Colonic mucosa (tissue), 4 donors: ENCODE results near the gene STRA8. TPM values are rescaled to one million over a fixed set of nuclear protein-coding genes. Genes with fewer than 3 reads are reported as not detected.

Experiments used
- DNase-seq: peaks from one replicate; pipeline ENCODE4 v3.0.0-alpha.2; 2020
- H3K27ac ChIP-seq: fragments of 200-600 bp; one replicate; pipeline ENCODE4 v1.8.0; 2021
- H3K27me3 ChIP-seq: fragments of 200-600 bp; one replicate; pipeline ENCODE4 v1.8.0; 2021
- H3K36me3 ChIP-seq: fragments of 200-600 bp; one replicate; pipeline ENCODE4 v1.8.0; 2021
- H3K4me1 ChIP-seq: fragments of 200-600 bp; one replicate; pipeline ENCODE4 v1.8.0; 2021; ENCODE audit warnings: mild to moderate bottlenecking
- H3K4me3 ChIP-seq: fragments of 200-600 bp; one replicate; pipeline ENCODE4 v1.8.0; 2021
- H3K9ac ChIP-seq, 2 donors: one replicate each; pipeline ENCODE4 v1.7.0; 2013; ENCODE audit warnings: control low read depth in 2 of 2, low read depth in 2 of 2, low read length in 2 of 2
- H3K9me3 ChIP-seq: fragments of 200-600 bp; one replicate; pipeline ENCODE4 v1.8.0; 2021
- intact Hi-C: fragments of 100-400 bp; cut with DNase I; formaldehyde crosslinking; loops from one replicate; pipeline ENCODE4 v1.14.1; 2022
- total RNA-seq, 2 donors: library from RNA; stranded (reverse); fragmentation: NEBNext Ultra II Directional in 1 of 2; extraction: Animal tissue kit (Norgen Biotek cat#: 25700) in 1 of 2; gene quantifications; one replicate each; pipeline ENCODE4 v1.2.1, GENCODE V29; 2021
- TF ChIP-seq, protein P1 (sequence below): fragments of 200-600 bp; IDR thresholded peaks from one replicate; pipeline ENCODE4 v1.8.0; 2022; ENCODE audit warnings: antibody characterized with exemption, mild to moderate bottlenecking
- donor health status: healthy.
- donor health status: DM: no; HTN: no; CAD: no.
- donor health status: DM: no; HTN: no; CAD: no.

STRA8 gene
- total RNA-seq, 2 donors from 2014 or later: not detected

DNA sequence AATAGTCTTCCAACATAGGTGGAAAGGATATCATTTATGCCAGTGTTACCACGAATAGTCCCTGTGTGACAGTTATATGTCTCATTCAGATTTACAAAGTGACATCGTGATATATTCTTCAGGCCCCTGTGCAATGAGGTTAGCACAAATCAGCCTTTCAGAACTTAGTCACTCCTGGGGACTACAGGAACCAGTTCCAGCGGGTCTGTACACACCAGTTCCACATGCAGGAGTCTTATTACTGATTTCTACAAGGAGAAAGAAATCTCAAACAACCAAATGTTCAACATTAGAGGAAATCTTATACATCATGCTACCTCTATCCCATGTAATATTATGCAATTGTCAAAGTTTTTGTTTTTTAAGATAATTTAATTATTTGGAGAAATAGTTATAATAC lies 17.9 kb upstream of the STRA8 start:
- no peak for DNase-seq
- H3K36me3 ChIP-seq: no peaks in the 10 kb centered on the region
- no peaks in the 10 kb centered on the region for H3K9me3 ChIP-seq
- H3K27me3 ChIP-seq: no peaks in the 10 kb centered on the region
- H3K4me1 ChIP-seq: no peaks in the 10 kb centered on the region
- TF ChIP-seq, protein P1, sequence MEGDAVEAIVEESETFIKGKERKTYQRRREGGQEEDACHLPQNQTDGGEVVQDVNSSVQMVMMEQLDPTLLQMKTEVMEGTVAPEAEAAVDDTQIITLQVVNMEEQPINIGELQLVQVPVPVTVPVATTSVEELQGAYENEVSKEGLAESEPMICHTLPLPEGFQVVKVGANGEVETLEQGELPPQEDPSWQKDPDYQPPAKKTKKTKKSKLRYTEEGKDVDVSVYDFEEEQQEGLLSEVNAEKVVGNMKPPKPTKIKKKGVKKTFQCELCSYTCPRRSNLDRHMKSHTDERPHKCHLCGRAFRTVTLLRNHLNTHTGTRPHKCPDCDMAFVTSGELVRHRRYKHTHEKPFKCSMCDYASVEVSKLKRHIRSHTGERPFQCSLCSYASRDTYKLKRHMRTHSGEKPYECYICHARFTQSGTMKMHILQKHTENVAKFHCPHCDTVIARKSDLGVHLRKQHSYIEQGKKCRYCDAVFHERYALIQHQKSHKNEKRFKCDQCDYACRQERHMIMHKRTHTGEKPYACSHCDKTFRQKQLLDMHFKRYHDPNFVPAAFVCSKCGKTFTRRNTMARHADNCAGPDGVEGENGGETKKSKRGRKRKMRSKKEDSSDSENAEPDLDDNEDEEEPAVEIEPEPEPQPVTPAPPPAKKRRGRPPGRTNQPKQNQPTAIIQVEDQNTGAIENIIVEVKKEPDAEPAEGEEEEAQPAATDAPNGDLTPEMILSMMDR: no peak
- H3K27ac ChIP-seq: no peak overlapping the region
- intact Hi-C loops: no loop called here
- H3K4me3 ChIP-seq: no peak overlapping the region
- H3K9ac ChIP-seq: no peak overlapping the region

DNA sequence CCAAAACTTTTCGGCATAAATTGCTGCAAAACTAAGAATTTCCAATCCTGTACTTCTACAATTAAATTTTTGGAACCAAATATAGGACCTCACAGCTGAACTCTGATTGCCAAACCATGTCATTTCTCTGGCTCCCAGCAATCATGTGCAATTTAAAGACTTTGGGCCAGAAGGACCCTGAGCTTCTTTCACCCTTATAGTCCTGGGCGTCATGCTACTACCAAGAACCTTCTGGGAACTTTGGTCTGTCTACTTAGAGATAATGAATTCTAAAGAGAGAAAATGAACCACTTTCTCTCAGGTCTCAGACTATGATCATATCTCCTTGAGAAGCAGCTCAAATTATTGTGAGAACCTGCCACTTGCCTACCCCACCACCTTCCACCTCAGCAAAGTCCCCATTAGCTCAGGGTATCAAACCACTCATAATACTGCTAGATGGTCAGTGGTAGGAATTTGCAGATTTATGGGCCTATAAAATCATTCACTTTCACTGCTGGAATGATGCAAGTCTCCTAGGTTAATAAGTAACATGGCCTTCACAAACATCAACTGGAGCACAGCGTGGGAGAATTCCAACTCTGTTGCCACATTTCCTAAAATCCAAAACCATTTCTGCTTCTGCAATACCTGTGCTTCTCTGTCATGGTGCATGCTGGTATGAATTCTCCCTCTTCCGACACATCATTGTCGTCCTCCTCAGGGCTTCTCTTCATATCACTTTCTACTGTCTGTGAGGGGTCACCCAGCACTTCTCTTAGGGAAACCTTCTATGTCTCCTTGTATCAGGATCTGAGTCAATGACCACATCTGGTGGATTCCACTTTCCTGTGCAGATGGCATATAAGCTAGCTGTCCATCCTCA lies 15.8 kb upstream of the STRA8 start:
- intact Hi-C loops: no loop called here
- Histone ChIP-seq H3K9me3 (no peaks in the 10 kb centered on the region), H3K36me3 (no peaks in the 10 kb centered on the region), H3K4me1 (no peaks in the 10 kb centered on the region), H3K27me3 (no peaks in the 10 kb centered on the region), H3K27ac (no peak overlapping the region), H3K4me3 (no peak overlapping the region), H3K9ac (no peak overlapping the region)
- DNase-seq: no peak
- TF ChIP-seq, protein P1: no peak

DNA sequence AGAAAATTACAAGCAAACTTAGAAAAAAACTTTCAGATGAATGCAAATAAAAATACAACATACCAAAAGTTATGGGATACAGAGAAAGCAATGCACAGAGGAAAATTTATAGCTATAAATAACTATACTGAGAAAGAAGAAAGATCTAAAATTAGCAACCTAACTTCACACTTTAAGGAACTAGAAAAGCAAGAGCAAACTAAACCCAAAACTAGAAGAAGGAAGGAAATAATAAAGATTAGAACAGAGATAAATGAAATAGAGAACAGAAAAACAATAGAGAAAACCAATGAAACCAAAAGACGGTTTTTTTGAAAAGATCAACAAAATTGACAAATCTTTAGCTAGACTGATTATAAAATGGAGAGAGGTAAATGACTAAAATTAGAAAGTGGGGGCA lies 9.6 kb upstream of the STRA8 start:
- Histone ChIP-seq H3K27me3 (no peaks in the 10 kb centered on the region), H3K9ac (no peak overlapping the region), H3K27ac (no peak overlapping the region), H3K4me3 (no peak overlapping the region), H3K36me3 (no peaks in the 10 kb centered on the region), H3K4me1 (no peaks in the 10 kb centered on the region), H3K9me3 (no peaks in the 10 kb centered on the region)
- TF ChIP-seq, protein P1: no peak
- no peak for DNase-seq
- intact Hi-C loops: no loop called here

DNA sequence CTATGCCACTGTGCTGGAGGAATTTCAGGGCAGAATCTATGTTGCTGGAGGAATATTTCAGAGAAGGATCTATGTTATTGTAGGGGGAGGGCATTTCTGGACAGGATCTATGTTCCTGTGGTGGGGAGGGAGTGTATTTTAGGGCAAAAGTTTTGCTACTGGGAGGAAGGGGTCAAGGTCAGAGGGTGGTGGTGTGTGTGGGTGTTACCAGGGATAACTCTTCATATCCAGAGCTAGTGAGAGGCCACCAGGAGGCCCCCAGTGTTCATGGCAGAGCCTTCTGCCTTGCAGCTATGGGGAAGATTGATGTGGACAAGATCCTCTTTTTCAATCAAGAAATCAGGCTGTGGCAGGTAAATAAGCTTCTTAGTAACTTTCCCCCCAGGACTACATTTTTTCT lies 2.0 kb upstream of the STRA8 start:
- Histone ChIP-seq H3K36me3 (no peaks in the 10 kb centered on the region), H3K9me3 (no peaks in the 10 kb centered on the region), H3K4me1 (no peaks in the 10 kb centered on the region), H3K27me3 (no peaks in the 10 kb centered on the region), H3K4me3 (no peak overlapping the region), H3K27ac (no peak overlapping the region), H3K9ac (no peak overlapping the region)
- TF ChIP-seq, protein P1: no peak
- intact Hi-C loops: no loop called here
- DNase-seq: no peak

DNA sequence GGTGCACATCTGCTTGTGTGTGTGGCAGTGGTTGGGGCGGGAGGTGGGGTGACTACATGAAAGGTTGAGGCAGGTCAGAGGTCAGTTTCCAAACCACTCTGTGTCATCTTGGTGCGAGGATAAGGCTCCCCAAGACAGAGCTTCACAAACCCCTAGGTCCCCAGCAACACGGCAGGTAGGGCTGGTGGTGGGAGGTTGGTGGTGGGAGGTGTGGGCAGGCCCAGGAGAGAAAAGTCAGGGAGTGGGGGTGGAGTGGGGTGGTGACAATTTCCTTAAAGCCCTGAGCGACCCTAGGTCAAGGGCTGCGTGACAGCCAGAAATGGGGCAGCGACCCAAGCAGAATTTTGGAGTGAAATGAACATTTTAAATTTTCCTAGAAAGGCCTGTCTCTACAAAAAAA lies 1.6 kb upstream of the STRA8 start:
- Histone ChIP-seq H3K27me3 (no peaks in the 10 kb centered on the region), H3K9me3 (no peaks in the 10 kb centered on the region), H3K9ac (no peak overlapping the region), H3K4me3 (no peak overlapping the region), H3K4me1 (no peaks in the 10 kb centered on the region), H3K36me3 (no peaks in the 10 kb centered on the region), H3K27ac (no peak overlapping the region)
- TF ChIP-seq, protein P1: no peak
- no peak for DNase-seq
- intact Hi-C loops: no loop called here
